DOHH2 (cell line): ENCODE data around the gene SUPT20H.

Experiments
- H3F3A ChIP-seq: fragments of 200-600 bp; sonication (generic), shearing (Covaris generic); 2 replicates; pipeline ENCODE4 v1.6.0; 2016; ENCODE audit warnings: antibody characterized with exemption, mild to moderate bottlenecking; ENCODE audit not compliant: control insufficient read depth, insufficient read depth
- H3K27ac ChIP-seq: fragments of 200-600 bp; sonication (generic); 2 replicates; pipeline ENCODE4 v1.5.1; 2014; ENCODE audit warnings: low read depth, mild to moderate bottlenecking, low read length, moderate library complexity
- H3K27me3 ChIP-seq: fragments of 200-600 bp; sonication (generic); 2 replicates; pipeline ENCODE4 v1.6.1; 2014; ENCODE audit warnings: mild to moderate bottlenecking, low read length, mixed read lengths; ENCODE audit not compliant: control insufficient read depth
- H3K36me3 ChIP-seq: fragments of 200-600 bp; sonication (generic); 2 replicates; pipeline ENCODE4 v1.6.1; 2014; ENCODE audit warnings: mild to moderate bottlenecking, low read length, moderate library complexity, mixed read lengths; ENCODE audit not compliant: control insufficient read depth
- H3K4me1 ChIP-seq: fragments of 200-600 bp; sonication (generic); 2 replicates; pipeline ENCODE4 v1.6.1; 2014; ENCODE audit warnings: mild to moderate bottlenecking, low read length, mixed read lengths; ENCODE audit not compliant: control insufficient read depth
- H3K4me2 ChIP-seq: fragments of 200-600 bp; sonication (generic); 2 replicates; pipeline ENCODE4 v1.6.0; 2014; ENCODE audit warnings: mild to moderate bottlenecking, low read length, moderate library complexity
- H3K4me3 ChIP-seq: fragments of 200-600 bp; sonication (generic); 2 replicates; pipeline ENCODE4 v1.5.1; 2014; ENCODE audit warnings: mild to moderate bottlenecking, low read length, mixed read lengths
- H3K79me2 ChIP-seq: fragments of 200-600 bp; sonication (generic); 2 replicates; pipeline ENCODE4 v1.6.1; 2014; ENCODE audit warnings: mild to moderate bottlenecking, low read length, mixed read lengths; ENCODE audit not compliant: control insufficient read depth
- H3K9me2 ChIP-seq: fragments of 200-600 bp; sonication (generic); replicated peaks from 2 replicates; pipeline ENCODE4 v1.6.1; 2014; ENCODE audit warnings: mild to moderate bottlenecking, low read length, mixed read lengths; ENCODE audit not compliant: control insufficient read depth
- H3K9me3 ChIP-seq: fragments of 200-600 bp; sonication (generic); 2 replicates; pipeline ENCODE4 v1.6.1; 2014; ENCODE audit warnings: antibody characterized with exemption, low read length, mixed read lengths; ENCODE audit not compliant: control insufficient read depth, insufficient read depth
- H4K20me1 ChIP-seq: fragments of 200-600 bp; sonication (generic); 2 replicates; pipeline ENCODE4 v1.6.0; 2014; ENCODE audit warnings: low read depth, mild to moderate bottlenecking, antibody characterized with exemption, low read length, moderate library complexity; ENCODE audit not compliant: control insufficient read depth, insufficient read depth
- CTCF ChIP-seq: fragments of 200-600 bp; sonication (generic); IDR thresholded peaks from one replicate; pipeline ENCODE4 v1.5.1; 2014; ENCODE audit warnings: antibody characterized with exemption, mild to moderate bottlenecking, low read depth, low read length; ENCODE audit not compliant: poor library complexity, severe bottlenecking
- EZH2phosphoT487 ChIP-seq: fragments of 200-600 bp; sonication (generic); IDR thresholded peaks from 2 replicates; pipeline ENCODE4 v1.6.1; 2017; ENCODE audit warnings: borderline replicate concordance, mild to moderate bottlenecking, antibody characterized with exemption, low read length, moderate library complexity, mixed read lengths

Gene SUPT20H

GRCh38 chr13:37107456-37107855, 48.0 kb upstream of the SUPT20H start:
- Histone ChIP-seq H3K79me2 (no peaks in the 10 kb centered on the region), H4K20me1 (no peaks in the 10 kb centered on the region), H3K4me1 (no peaks in the 10 kb centered on the region), H3K4me2 (no peak overlapping the region), H3K9me3 (no peaks in the 10 kb centered on the region), H3K9me2 (no peaks in the 10 kb centered on the region), H3K27me3 (no peaks in the 10 kb centered on the region), H3F3A (no peaks in the 10 kb centered on the region), H3K4me3 (no peak overlapping the region), H3K27ac (no peak overlapping the region), H3K36me3 (no peaks in the 10 kb centered on the region)
- TF ChIP-seq EZH2phosphoT487: no peak
- TF ChIP-seq CTCF: no peak

- H3K9me3 ChIP-seq: no peaks in the 10 kb centered on the region
- no peak overlapping the region for H3K27ac ChIP-seq
- no peaks in the 10 kb centered on the region for H3K36me3 ChIP-seq
- TF ChIP-seq CTCF (no peak), EZH2phosphoT487 (no peak)
- no peaks in the 10 kb centered on the region for H3K9me2 ChIP-seq
- H3K79me2 ChIP-seq: no peaks in the 10 kb centered on the region
- no peaks in the 10 kb centered on the region for H3K27me3 ChIP-seq
- no peaks in the 10 kb centered on the region for H3F3A ChIP-seq
- no peak overlapping the region for H3K4me2 ChIP-seq
- no peaks in the 10 kb centered on the region for H3K4me1 ChIP-seq
- no peak overlapping the region for H3K4me3 ChIP-seq
- no peaks in the 10 kb centered on the region for H4K20me1 ChIP-seq
These were observed 47.2 kb upstream of the SUPT20H start for GRCh38 chr13:37106642-37107041.

GRCh38 chr13:37105251-37105714, 45.8 kb upstream of the SUPT20H start, which contains the start of gene CSNK1A1L:
Gene CSNK1A1L, minus strand, starts transcription at chr13:37105664. Its CDS starts 408 bp downstream, at chr13:37105256.
- Histone ChIP-seq H3K9me3 (no peaks in the 10 kb centered on the region), H3K4me1 (no peaks in the 10 kb centered on the region), H3K36me3 (no peaks in the 10 kb centered on the region), H3K9me2 (no peaks in the 10 kb centered on the region), H3F3A (no peaks in the 10 kb centered on the region), H3K4me3 (no peak within 1 kb of the TSS), H3K4me2 (no peak within 1 kb of the TSS), H3K79me2 (no peaks in the 10 kb centered on the region), H4K20me1 (no peaks in the 10 kb centered on the region), H3K27me3 (peaks cover 4% of the 10 kb centered on the region; the same call in 1 of the 2 replicates), H3K27ac (no peak within 1 kb of the TSS)
- no peak for TF ChIP-seq EZH2phosphoT487
- TF ChIP-seq CTCF: no peak
